ENCODE measurements around the gene VAMP5.
"Not testable (repeated sequence)": the region's sequence is repeated elsewhere in the genome, so short reads cannot be mapped to it uniquely, and the experiment has no call there.

VAMP5 gene

DNA sequence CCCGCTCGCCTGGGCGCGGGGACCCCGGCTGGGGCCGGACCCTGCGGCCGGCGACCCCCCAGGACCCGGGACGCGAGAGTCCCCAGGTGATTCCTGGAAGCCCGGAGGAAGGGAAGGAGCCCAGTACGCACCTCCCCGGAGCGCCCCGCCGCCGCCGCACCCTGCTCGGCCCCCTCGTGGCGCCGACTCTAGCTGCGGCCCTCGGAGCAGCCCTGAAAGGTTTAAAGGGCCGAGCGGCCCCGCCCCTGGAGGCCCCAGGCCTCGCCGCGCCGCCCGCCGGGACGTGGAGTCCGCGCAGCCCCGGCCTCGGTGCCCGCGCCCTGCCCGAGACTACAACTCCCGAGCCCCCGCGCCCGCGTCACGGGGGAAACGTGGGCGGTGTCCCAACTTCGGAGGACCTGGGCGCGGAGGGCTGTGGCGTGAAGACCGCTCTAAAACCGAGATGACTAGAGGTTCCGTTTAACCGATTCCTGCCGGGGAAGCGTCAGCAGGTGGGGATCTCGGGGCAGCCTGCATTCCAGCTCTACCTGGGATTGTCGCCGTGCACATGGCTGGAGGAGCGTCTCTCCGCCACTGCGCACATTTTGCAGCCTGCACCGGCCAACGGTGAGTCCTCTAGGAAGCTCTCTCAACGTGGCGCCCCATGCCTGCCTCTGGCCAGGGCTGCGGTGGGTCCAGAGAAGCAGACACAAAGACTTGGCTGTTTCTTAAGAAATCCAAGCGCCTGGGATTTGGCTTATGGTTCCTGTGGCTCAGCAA lies 18.4 kb downstream of the VAMP5 start, which contains the start of gene TMEM150A:
Gene TMEM150A, minus strand, starts transcription at position 223 of the 759 bp plus-strand sequence. CDS start 750 bp downstream, outside the sequence.
- DNase-seq, result no peak

DNA sequence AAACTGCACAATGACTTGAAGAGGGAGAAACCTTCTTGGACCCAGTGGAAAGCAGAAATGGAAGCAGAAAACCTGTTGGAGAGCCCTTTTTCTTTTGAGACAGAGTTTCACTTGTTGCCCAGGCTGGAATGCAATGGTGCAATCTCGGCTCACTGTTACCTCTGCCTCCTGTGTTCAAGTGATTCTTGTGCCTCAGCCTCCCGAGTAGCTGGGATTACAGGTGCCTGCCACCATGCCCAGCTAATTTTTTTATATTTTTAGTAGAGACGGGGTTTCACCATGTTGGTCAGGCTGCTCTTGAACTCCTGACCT lies 19.9 kb downstream of the VAMP5 start:
- DNase-seq, result not testable (repeated sequence)

DNA sequence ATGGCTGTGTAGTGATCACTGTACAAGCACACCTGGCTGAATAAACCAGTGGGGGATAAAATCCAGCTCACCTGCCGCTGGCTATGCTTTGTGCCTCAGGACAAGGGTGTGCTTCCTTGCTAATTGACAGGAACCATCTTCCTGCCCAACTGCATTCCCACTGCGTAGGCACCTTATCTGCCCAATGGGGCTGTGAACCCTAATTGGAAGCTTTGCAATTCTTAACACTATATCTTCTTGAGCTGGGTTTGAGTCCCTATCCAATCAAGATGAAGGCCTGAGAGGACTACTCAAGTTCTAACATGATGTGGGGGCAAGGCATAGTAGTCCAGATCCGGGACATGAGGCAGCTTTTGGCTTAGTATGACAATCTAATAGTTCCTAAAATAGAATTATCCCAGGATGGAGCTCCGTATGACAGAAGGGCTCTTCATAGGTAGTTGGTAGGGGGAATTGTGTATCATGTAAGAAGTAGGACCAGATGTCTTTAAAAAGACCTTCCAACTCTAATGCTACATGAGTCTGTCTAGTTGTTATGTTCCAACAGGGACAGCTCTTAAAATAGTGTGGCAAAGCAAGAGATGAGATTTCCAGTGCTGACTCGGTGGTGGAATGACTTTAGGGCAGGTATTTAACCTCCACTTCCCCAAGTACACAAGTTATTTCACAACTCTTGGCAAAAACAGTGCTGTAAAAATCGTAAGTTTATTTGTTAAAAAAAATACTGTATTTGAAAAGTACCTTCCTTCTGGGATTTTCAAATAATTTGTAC lies 20.5 kb downstream of the VAMP5 start:
- DNase-seq, result no peak

DNA sequence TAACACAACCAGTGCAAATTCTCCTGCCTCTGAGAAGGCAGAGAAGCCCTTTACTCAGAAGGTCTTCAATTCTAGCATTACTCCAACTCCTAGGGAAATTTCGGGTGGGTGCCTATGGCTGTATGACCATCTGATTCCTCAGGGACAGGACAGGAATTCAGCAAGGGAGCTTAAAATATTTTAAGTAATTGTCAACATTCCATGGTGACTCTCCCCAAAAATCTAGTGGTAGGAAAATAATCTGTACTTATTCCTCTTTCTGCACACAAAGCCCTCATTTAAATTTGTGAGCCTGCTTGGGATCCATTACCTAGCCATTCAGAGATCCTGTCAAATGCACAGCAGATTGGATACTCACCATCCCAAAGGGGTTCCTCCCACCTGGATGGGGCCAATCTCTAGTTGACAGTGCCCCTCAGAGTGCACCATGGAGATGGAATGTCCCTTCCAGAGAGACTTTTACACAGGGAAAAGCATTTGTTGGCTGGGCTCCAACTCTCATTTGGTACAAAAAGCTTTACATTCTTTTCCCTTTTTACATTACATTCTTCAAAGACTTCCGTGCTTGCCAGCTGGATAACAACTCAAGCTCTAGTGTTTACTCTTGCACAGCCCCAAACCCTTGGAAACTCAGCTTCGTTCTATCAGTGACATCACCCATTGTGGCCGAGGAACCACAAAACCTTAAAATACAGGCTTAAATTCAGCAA lies 21.3 kb downstream of the VAMP5 start:
- no peak for DNase-seq

DNA sequence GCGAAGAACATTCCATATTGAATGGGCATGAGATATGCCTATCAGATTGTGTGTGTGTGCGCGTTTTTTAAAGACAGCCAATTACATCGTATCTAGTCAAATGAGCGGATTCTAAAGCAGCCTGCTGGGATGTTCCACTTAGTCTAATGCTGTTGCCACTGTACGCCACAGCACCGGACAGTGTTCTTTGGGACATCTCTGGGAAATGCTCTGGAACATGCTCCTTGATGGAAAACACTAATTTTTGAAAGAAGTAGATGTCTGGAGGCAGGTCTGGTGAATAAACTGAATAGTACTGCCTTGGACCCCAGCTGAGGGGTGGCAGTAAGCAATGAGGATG lies 21.9 kb downstream of the VAMP5 start:
- DNase-seq, result no peak

DNA sequence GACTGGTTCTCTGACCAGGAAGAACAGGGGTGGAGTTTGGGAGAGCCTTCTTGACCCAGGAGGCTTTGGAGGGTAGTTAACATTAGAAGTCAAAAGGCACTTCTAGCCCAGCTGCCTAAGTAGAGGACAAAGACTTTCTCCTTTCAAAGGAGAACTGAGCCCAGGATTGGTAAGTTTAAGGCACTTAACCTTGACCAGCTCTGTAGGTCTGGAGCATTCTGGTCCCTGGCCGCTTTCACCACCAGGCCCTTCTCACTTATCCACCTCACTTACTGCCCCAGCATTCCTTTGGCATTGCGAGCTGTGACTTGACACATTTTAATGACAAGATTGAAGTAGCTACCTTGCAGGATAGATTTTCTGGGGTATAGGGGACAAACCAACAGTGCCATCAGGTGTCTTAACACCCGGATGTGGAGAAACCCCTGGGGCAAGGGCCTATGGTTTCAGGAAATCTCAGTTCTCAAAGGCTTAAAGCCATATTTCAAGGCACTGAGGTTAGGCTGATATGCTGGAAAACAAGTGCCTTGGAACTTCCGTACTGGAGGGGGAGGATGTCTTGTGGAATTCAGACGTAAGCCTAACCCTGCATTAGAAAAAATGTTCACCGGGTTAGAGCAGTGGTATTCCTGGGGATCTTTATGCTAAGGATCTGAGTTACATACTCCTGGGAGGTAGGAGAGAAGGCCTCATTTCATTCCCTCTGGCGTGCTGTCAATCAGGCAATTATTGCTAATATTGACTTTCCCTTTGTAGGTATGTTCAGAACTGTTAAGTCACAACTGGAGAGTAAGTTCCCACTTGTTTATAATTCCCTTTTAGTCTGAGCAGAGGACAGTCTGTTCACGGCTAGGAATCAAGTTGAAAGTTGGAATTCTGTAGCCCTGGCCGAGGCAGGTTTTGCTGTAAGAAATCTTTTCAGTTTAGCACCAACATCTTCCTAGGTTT lies 23.3 kb downstream of the VAMP5 start:
- no peak for DNase-seq

DNA sequence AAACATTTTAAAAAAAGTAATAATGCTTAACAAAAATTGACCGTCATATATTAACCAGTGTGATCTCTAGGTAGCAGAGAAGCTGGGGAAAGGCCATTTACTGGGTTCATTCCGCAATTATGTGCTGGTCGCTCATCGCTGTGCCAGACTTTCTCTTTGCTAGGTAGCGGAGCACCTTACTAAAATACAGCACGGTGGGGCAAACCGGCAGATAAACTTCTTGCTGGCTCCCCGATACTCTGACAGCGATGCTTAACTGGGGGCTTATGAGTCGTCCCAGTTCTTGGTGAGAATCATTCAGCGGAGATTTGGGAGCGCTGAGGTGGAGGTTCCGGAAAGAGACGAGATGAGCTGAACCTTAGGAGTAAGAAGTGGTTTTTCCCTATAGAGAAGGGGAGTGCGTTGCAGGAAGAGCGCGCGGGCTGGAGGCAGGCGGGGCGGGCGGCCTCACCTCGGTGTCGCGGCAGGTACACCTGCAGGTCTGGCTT lies 27.0 kb downstream of the VAMP5 start:
- no peak for DNase-seq

DNA sequence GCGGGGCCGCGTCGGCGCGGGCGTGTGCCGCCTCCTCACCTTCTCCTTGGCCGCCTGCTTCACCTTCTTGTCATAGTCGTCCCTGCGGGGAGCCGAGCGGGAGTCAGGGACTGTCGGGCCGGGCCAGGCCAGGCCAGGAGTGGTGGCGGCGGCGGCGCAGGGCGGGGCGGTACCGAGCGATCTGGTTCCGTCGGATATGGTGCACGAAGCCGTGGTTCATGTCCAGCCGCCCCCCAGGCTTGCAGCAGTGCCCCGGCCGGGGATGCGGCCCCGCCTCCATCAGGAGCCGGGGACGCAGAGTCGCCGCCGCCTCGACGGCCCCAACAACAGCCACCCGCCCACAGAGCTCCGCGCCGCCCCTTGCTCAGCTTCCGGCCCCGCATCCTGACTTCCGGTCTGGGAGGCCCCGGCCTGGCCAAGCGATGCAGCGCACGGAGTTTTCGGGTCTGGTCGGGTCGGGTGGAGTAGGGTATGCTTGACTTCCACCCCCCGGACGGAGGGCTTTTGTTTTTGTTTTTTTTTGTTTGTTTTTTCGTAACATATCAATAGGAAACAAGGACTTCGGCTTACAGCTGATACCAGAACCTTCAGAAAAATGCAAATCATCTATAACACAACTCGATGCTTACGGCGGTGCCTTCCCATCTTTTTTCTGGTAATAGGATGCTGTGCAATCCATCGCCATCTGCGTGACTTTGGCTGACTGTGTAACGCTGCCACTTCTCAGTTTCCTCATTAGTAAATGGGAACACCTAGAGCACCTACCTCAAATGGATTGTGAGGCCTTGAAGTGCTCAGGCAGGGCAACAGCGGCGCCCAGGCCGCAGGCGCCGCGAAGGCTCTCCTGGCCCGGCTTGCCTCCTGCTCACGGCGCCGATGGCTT lies 27.7 kb downstream of the VAMP5 start, which contains the start of gene C2orf68:
Gene C2orf68, minus strand, starts transcription at position 362 of the 883 bp plus-strand sequence. Its CDS starts 82 bp downstream, at position 280.
- peak; percentile 87 for DNase-seq

DNA sequence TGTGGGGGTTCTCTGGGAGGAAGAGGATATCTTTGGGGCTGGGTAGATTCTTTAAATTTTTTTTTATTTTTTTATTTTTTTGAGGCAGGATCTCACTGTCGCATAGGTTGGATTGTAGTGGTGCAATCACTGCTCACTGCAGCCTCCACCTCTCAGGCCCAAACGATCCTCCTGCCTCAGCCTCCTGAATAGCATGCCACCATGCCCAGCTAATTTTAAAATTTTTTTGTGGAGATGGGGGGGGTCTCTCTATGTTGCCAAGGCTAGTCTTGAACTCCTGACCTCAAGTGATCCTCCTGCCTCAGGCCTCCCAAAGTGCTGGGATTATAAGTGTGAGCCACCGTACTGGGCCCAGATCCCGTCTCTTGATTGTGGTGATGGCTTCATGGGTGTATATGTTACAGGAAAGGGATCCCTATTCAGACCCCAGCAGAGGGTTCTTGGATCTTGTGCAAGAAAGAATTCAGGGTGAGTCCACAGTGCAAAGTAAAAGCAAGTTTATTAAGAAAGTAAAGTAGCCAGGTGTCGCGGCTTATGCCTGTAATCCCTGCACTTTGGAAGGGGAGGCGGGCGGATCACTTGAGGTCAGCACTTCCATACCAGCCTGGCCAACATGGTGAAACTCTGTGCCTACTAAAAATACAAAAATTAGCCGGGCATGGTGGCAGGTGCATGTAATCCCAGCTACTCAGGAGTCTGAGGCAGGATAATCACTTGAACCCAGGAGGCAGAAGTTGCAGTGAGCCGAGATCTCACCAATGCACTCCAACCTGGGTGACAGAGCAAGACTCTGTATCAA lies 29.7 kb downstream of the VAMP5 start:
- DNase-seq, result no peak

DNA sequence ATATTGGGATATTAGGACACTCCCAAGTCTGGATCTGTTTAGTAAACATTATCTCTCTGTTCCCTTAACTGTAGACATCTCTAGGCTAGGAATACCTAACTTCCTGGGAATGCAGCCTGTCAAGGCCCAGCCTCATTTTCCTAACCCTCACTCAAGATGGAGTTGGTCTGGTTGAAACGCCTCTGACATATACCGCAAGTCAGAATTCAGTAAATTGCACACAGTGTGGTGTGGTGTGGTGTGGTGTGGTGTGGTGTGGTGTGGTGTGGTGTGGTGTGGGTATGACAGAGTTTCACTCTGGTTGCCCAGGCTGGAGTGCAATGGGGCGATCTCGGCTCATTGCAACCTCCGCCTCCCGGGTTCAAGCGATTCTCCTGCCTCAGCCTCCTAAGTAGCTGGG lies 30.5 kb downstream of the VAMP5 start:
- not testable (repeated sequence) for DNase-seq

DNA sequence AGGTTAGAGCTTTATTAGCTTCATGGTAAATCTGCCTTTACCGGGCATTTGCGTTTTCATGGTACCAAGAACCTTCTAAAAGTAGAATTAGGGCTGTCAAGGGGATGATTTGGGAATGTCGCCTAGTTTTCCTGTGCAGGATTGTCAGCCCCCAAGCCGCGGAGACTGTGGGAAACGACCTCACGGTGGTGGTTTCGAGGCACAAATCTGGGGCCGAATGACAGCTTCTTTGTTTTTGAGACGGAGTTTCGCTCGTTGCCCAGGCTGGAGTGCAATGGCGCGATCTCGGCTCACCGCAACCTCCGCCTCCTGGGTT lies 31.1 kb downstream of the VAMP5 start:
- no peak for DNase-seq

DNA sequence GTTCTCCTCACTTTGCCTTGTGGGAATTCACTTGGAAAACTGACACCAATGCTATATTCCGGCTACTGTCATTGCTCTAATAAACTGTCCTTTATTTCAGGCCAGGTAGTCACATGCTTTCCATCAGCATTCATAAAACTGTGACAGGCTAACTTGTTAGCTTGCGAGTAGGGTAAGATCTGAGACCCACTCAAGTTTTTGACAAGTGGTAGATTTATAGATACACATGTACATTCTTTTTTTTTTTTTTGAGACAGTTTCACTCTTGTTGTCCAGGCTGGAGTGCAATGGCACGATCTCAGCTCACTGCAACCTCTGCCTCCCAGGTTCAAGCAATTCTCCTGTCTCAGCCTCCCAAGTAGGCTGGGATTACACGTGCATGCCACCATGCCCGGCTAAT lies 33.5 kb downstream of the VAMP5 start:
- DNase-seq, result not testable (repeated sequence)

DNA sequence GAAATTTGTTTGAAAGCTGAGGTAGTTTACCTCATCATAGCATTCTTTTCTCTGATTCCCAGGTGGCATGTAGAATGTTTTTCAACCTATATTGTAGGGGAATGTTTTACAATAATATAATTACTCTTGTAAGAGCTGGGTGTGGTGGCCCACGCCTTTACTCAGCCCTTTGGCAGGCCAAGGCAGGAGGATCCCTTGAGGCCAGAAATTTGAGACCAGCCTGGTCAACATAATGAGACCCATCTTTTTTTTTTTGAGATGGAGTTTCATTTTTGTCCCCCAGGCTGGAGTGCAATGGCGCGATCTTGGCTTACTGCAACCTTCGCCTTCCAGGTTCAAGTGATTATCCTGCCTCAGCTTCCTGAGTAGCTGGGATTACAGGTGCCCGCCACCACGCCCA lies 35.4 kb downstream of the VAMP5 start:
- no peak for DNase-seq

DNA sequence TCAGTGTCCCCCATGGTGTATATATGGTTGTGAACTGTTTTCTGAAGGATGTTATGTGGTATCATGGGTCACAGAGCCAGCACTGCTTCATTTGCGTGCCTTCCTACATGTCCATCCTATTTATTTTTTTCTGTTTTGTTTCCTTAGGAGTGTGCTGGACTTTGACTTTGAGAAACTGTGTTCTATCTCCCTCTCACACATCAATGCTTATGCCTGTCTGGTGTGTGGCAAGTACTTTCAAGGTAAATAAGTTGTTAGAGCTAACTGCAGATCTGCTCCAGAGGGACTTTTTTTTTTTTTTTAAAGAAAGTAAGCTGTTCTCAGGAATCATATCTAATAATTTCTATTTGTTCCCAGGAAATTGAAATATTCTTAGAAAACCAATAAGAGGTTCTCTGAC lies 37.1 kb downstream of the VAMP5 start:
- no peak for DNase-seq

DNA sequence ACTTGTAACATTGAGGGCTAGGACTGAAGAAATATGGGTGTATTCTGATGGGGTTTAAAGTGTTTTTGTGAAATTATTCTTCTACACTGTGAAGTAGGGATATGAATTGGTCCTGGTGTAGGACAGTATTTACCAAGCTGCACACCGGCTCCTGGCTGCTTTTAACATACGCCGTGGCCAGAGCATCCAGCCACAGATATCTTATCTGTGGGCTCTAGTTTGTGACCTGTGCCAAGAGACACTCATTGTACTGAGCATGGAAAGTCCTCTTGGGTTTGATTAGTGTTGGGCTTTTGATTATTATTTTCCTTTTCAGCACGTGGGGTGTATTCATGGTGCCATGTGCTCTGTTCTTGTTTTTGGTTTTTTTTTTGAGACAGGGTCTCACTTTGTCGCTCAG lies 39.8 kb downstream of the VAMP5 start:
- no peak for DNase-seq

DNA sequence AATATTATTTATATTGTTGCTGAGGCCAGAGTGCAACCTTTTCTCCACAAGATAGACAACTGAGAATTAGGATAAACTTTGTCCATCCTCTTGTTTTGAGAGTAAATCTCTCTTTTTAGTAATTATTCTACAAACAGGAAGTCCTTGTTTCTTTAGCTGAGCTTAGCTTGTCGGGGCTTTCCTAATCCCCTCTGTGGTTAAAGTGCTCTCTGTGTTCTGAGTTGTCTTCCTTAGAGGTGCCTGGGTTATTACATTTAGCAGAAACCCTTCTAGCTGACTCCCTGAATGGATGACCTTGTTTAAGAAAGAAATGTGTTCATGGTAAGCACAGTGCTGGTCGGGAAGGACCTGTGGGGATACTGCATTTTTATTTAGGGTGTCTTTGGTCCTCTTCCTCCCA lies 44.4 kb downstream of the VAMP5 start:
- no peak for DNase-seq

DNA sequence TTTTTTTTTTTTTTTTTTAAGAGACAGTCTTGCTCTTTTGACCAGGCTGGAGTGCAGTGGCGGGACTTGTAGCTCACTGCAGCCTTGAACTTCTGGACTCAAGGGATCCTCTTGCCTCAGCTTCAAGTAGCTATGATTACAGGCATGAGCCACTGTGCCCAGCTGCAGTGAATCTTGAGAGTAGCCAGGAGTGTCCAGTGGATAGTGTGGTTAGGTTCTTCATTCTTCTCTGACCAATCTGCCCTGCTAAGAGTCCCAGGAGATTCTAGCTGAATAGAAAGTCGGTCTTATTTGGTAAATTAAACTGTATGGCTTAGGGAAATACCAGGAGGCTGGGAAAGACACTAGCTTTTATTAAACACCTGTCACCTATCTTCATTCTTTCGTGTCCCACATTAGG lies 47.1 kb downstream of the VAMP5 start:
- no peak for DNase-seq

DNA sequence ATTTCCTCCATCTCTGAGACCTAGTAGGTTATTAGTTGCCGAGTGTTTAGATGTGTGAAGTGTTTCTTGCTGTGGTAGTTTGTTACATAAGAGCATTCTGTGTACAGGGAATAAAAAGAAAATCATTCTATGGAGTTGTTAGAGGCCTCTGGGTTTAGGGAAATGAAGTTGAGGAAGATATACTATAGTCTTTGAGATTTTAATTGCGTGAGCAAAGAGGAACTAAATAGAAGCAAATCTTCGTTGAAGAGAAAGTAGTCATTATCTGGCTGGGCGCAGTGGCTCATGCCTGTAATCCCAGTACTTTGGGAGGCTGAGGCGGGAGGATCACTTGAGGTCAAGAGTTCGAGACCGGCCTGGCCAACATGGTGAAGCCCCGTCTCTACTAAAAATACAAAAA lies 50.8 kb downstream of the VAMP5 start:
- DNase-seq, result no peak

DNA sequence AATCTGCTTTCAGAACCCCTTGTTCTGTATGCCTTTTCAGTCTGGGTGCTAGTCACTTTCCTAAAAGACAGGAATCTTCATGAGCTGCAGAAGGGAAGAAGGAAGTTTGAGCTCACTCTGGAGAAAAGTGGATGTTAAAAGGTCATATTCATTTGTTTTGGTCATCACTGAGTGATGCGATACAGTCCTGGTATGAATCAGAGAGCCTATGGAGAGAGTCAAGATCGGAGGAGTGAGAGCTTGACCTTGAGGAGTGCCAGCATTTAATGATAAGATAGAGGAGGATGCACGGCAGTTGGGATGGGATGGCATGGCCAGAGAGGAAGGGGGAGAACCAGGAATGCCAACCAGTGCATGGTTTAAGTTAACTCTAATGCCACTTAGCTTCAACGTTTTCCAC lies 51.4 kb downstream of the VAMP5 start:
- no peak for DNase-seq

DNA sequence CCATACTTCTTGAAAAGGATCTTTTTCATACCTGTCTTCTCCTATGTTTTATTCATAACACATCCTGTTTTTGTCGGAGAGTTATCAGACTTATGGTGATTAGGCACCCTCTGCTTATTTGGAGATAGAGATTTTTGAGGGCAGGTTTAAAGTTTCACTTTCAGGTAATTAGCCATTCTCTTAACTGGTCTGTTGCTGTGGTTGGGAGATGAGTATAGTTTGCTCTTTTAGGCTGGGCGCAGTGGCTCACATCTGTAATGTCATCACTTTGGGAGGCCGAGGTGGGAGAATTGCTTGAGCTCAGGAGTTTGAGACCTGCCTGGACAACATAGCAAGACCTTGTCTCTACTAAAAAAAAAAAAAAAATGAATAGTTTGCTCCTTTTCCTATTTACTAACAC lies 58.5 kb downstream of the VAMP5 start:
- no peak for DNase-seq
